OCI-LY3 (cell line): ENCODE measurements around the gene MPDU1.

ENCODE experiments used
- H2AFZ ChIP-seq: fragments of 200-600, 300-600 bp; shearing (Covaris generic); 2 replicates; pipeline ENCODE4 v1.6.0; 2014; ENCODE audit warnings: antibody characterized with exemption, low read depth, low read length
- H3K27ac ChIP-seq: fragments of 200-600, 300-600 bp; sonication (generic); 2 replicates; pipeline ENCODE4 v1.5.1; 2014; ENCODE audit warnings: mild to moderate bottlenecking, low read length, moderate library complexity, mixed read lengths
- H3K27me3 ChIP-seq: fragments of 200-600, 300-600 bp; sonication (generic); 2 replicates; pipeline ENCODE4 v1.6.1; 2014; ENCODE audit warnings: low read depth, low read length, mixed read lengths
- H3K36me3 ChIP-seq: fragments of 200-600, 300-600 bp; sonication (generic); replicated peaks from 2 replicates; pipeline ENCODE3; 2014; ENCODE audit warnings: low read depth, low read length, mixed read lengths
- H3K4me1 ChIP-seq: fragments of 300-600, 200-600 bp; sonication (generic); 2 replicates; pipeline ENCODE4 v1.6.1; 2014; ENCODE audit warnings: low read length, mixed read lengths
- H3K4me2 ChIP-seq: fragments of 200-600, 300-600 bp; sonication (generic); 2 replicates; pipeline ENCODE4 v1.6.1; 2014; ENCODE audit warnings: low read length, mixed read lengths
- H3K4me3 ChIP-seq: fragments of 300-600, 200-600 bp; sonication (generic); 2 replicates; pipeline ENCODE4 v1.5.1; 2014; ENCODE audit warnings: antibody characterized with exemption, mild to moderate bottlenecking, low read length, moderate library complexity
- H3K79me2 ChIP-seq: fragments of 300-600, 200-600 bp; shearing (Covaris generic); 2 replicates; pipeline ENCODE4 v1.6.1; 2014; ENCODE audit warnings: mild to moderate bottlenecking, low read length, mixed read lengths
- H3K9ac ChIP-seq: fragments of 300-600, 200-600 bp; shearing (Covaris generic); 2 replicates; pipeline ENCODE4 v1.6.0; 2014; ENCODE audit warnings: mild to moderate bottlenecking, low read length, moderate library complexity
- H3K9me3 ChIP-seq: fragments of 200-600, 300-600 bp; shearing (Covaris generic); 2 replicates; pipeline ENCODE4 v1.6.1; 2014; ENCODE audit warnings: low read length, mixed read lengths; ENCODE audit not compliant: insufficient read depth
- H4K20me1 ChIP-seq: fragments of 200-600, 300-600 bp; sonication (generic); 2 replicates; pipeline ENCODE4 v1.6.1; 2016; ENCODE audit warnings: low read length, mixed read lengths; ENCODE audit not compliant: insufficient read depth
- EZH2phosphoT487 ChIP-seq: fragments of 200-600 bp; shearing (Covaris generic); IDR thresholded peaks from 2 replicates; pipeline ENCODE4 v1.6.1; 2018; ENCODE audit warnings: antibody characterized with exemption, mixed run types, low read depth
- TF ChIP-seq, protein P1 (sequence below): fragments of 200-600, 300-600 bp; sonication (generic); IDR thresholded peaks from 2 replicates; pipeline ENCODE4 v1.5.1; 2014; ENCODE audit warnings: antibody characterized with exemption, low read length, low read depth

The MPDU1 gene

DNA sequence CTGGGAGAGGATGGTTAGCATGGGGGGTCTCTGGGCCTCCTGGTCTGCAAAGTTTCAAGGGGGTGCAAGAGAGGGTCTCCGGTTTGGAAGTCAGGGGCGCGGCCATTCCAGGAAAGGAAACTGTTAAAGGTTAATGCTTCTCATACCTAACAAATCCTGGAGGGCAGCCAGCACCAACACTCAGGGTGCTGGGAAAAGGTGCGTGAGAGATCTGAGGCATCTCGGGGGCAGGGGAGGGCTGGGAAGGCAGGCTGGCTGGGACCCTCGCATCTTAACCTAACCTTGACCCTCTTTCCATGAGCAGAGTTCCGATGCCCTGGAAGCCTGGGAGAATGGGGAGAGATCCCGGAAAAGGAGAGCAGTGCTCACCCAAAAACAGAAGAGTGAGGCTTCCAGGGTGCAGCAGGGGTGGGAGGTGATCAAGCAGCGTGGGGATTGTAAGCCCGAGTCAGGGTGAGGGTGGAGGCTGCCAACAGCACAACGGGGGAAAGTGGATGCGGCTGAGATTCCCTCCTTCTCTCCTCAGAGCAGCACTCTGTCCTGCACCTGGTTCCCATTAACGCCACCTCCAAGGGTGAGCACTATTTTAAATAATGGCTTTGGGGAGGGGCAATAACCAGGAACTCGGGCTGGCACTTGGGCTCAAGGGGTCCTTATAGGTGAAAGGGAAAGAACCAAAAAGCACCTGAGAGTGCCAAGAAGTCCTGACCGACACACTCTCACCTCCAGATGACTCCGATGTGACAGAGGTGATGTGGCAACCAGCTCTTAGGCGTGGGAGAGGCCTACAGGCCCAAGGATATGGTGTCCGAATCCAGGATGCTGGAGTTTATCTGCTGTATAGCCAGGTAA is 24.1 kb upstream of the MPDU1 start:
- H3K36me3 ChIP-seq: peaks cover 4% of the 10 kb centered on the region
- TF ChIP-seq, protein P1, sequence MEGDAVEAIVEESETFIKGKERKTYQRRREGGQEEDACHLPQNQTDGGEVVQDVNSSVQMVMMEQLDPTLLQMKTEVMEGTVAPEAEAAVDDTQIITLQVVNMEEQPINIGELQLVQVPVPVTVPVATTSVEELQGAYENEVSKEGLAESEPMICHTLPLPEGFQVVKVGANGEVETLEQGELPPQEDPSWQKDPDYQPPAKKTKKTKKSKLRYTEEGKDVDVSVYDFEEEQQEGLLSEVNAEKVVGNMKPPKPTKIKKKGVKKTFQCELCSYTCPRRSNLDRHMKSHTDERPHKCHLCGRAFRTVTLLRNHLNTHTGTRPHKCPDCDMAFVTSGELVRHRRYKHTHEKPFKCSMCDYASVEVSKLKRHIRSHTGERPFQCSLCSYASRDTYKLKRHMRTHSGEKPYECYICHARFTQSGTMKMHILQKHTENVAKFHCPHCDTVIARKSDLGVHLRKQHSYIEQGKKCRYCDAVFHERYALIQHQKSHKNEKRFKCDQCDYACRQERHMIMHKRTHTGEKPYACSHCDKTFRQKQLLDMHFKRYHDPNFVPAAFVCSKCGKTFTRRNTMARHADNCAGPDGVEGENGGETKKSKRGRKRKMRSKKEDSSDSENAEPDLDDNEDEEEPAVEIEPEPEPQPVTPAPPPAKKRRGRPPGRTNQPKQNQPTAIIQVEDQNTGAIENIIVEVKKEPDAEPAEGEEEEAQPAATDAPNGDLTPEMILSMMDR: no peak
- TF ChIP-seq EZH2phosphoT487: no peak
- peaks cover 42% of the 10 kb centered on the region for H3K4me1 ChIP-seq
- H2AFZ ChIP-seq: no peak overlapping the region
- peak overlapping the region; percentile 100 for H3K4me2 ChIP-seq
- H3K9me3 ChIP-seq: no peaks in the 10 kb centered on the region
- H4K20me1 ChIP-seq: no peaks in the 10 kb centered on the region
- no peaks in the 10 kb centered on the region for H3K27me3 ChIP-seq
- H3K27ac ChIP-seq: peak overlapping the region; percentile 82
- peak overlapping the region; percentile 98 for H3K9ac ChIP-seq
- peaks cover 33% of the 10 kb centered on the region for H3K79me2 ChIP-seq
- peak overlapping the region; percentile 93 for H3K4me3 ChIP-seq

DNA sequence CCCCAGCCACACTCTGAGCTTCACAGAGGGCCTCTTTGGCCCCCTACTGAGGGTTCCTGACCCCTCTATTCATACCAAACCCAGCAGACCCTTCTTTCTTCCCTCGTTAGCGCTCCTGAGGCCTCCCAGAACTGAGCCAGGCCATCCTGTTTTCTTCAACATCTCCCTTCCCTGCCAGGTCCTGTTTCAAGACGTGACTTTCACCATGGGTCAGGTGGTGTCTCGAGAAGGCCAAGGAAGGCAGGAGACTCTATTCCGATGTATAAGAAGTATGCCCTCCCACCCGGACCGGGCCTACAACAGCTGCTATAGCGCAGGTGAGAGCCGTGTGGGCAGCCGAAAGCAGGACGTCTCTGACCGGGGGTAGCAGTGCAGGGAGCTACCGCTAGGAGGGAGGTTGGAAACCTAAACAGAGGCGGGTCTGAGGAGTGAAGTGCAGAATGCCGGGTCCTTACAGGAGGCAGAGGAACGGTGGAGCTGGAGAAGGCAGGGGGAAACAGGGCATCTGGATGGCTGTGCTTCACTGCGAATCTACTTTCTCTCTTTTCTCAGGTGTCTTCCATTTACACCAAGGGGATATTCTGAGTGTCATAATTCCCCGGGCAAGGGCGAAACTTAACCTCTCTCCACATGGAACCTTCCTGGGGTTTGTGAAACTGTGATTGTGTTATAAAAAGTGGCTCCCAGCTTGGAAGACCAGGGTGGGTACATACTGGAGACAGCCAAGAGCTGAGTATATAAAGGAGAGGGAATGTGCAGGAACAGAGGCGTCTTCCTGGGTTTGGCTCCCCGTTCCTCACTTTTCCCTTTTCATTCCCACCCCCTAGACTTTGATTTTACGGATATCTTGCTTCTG is 23.3 kb upstream of the MPDU1 start:
- H3K9ac ChIP-seq: peak overlapping the region; percentile 55
- H3K4me1 ChIP-seq: peaks cover 42% of the 10 kb centered on the region

DNA sequence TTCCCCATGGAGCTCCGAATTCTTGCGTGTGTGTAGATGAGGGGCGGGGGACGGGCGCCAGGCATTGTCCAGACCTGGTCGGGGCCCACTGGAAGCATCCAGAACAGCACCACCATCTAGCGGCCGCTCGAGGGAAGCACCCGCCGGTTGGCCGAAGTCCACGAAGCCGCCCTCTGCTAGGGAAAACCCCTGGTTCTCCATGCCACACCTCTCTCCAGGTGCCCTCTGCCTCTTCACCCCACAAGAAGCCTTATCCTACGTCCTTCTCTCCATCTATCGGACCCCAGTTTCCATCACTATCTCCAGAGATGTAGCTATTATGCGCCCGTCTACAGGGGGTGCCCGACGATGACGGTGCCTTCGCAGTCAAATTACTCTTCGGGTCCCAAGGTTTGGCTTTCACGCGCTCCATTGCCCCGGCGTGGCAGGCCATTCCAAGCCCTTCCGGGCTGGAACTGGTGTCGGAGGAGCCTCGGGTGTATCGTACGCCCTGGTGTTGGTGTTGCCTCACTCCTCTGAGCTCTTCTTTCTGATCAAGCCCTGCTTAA is 22.6 kb upstream of the MPDU1 start:
- Histone ChIP-seq H3K27ac (peak overlapping the region; percentile 77), H3K9ac (peak overlapping the region; percentile 85), H3K36me3 (peaks cover 12% of the 10 kb centered on the region), H3K4me3 (peak overlapping the region; percentile 90), H3K27me3 (no peaks in the 10 kb centered on the region), H2AFZ (no peak overlapping the region), H3K4me2 (peak overlapping the region; percentile 100), H3K9me3 (no peaks in the 10 kb centered on the region), H3K4me1 (peaks cover 42% of the 10 kb centered on the region), H4K20me1 (no peaks in the 10 kb centered on the region), H3K79me2 (peaks cover 45% of the 10 kb centered on the region)
- TF ChIP-seq, protein P1: peak; percentile 51
- TF ChIP-seq EZH2phosphoT487: no peak

More for the DNA sequence above, 23.3 kb upstream of the MPDU1 start:
- Histone ChIP-seq H3K27ac (peak overlapping the region; percentile 31), H3K4me2 (peak overlapping the region; percentile 100), H3K27me3 (no peaks in the 10 kb centered on the region), H2AFZ (no peak overlapping the region), H3K4me3 (peak overlapping the region; percentile 90), H3K79me2 (peaks cover 42% of the 10 kb centered on the region), H3K36me3 (peaks cover 8% of the 10 kb centered on the region), H3K9me3 (no peaks in the 10 kb centered on the region), H4K20me1 (no peaks in the 10 kb centered on the region)
- TF ChIP-seq, protein P1: peak; percentile 33
- no peak for TF ChIP-seq EZH2phosphoT487
